ENCODE data around the gene MMP27.

Gene MMP27, protein sequence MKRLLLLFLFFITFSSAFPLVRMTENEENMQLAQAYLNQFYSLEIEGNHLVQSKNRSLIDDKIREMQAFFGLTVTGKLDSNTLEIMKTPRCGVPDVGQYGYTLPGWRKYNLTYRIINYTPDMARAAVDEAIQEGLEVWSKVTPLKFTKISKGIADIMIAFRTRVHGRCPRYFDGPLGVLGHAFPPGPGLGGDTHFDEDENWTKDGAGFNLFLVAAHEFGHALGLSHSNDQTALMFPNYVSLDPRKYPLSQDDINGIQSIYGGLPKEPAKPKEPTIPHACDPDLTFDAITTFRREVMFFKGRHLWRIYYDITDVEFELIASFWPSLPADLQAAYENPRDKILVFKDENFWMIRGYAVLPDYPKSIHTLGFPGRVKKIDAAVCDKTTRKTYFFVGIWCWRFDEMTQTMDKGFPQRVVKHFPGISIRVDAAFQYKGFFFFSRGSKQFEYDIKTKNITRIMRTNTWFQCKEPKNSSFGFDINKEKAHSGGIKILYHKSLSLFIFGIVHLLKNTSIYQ
- long read RNA-seq = 0 reads

DNA sequence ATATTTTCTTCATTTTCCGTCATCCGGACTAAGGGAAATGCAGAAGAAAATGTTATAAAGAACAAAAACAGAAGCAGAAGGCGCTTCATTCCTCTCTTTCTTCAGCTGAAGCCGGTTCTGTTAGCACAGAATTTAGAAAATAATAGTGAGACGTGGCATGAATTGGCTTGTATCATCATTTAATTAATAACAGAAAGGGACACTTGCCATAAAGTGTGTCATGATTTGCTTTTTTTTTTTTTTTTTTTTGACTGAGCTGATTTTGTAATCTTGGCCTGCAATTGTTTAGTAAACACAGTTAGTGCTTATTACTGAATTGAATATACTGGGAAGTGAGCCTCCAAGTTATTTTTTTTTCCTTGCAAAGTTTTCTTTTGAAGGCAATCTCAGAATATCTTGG, at the start of gene MMP27:
MMP27 (minus strand) TSS at position 144 of the 400 bp plus-strand sequence; CDS start at position 89, 55 bp downstream.
- DNase-seq (ENCODE audit: low read depth in 1 of 2, low spot score in 1 of 2) = no peak
- no peak for TF ChIP-seq SPI1 (IDR thresholded peaks at IDR 0.05; ENCODE audit: borderline replicate concordance, low read depth)
- no peak for TF ChIP-seq CTCF (IDR thresholded peaks at IDR 0.05; ENCODE audit: insufficient read depth, low read length)
- no peak for TF ChIP-seq POLR2AphosphoS5 (IDR thresholded peaks at IDR 0.05; ENCODE audit: low read depth)
- TF ChIP-seq GABPA (IDR thresholded peaks at IDR 0.05; ENCODE audit: low read depth) = no peak
- TF ChIP-seq, protein P1, sequence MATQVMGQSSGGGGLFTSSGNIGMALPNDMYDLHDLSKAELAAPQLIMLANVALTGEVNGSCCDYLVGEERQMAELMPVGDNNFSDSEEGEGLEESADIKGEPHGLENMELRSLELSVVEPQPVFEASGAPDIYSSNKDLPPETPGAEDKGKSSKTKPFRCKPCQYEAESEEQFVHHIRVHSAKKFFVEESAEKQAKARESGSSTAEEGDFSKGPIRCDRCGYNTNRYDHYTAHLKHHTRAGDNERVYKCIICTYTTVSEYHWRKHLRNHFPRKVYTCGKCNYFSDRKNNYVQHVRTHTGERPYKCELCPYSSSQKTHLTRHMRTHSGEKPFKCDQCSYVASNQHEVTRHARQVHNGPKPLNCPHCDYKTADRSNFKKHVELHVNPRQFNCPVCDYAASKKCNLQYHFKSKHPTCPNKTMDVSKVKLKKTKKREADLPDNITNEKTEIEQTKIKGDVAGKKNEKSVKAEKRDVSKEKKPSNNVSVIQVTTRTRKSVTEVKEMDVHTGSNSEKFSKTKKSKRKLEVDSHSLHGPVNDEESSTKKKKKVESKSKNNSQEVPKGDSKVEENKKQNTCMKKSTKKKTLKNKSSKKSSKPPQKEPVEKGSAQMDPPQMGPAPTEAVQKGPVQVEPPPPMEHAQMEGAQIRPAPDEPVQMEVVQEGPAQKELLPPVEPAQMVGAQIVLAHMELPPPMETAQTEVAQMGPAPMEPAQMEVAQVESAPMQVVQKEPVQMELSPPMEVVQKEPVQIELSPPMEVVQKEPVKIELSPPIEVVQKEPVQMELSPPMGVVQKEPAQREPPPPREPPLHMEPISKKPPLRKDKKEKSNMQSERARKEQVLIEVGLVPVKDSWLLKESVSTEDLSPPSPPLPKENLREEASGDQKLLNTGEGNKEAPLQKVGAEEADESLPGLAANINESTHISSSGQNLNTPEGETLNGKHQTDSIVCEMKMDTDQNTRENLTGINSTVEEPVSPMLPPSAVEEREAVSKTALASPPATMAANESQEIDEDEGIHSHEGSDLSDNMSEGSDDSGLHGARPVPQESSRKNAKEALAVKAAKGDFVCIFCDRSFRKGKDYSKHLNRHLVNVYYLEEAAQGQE (IDR thresholded peaks at IDR 0.05; ENCODE audit: insufficient replicate concordance, low read depth) = no peak
- Histone ChIP-seq H3K4me3 (replicated peaks; ENCODE audit: insufficient read depth, low read length) (no peak within 1 kb of the TSS), H3K27ac (replicated peaks) (no peak within 1 kb of the TSS), H3K27me3 (ENCODE audit: insufficient read depth, poor library complexity, severe bottlenecking) (no peaks in the 10 kb centered on the region)

GRCh38 chr11:102753267-102753666, 47.7 kb upstream of the MMP27 start:
- TF ChIP-seq GABPA (IDR thresholded peaks at IDR 0.05; ENCODE audit: low read depth) (no peak), POLR2AphosphoS5 (IDR thresholded peaks at IDR 0.05; ENCODE audit: low read depth) (no peak), SPI1 (IDR thresholded peaks at IDR 0.05; ENCODE audit: borderline replicate concordance, low read depth) (no peak), CTCF (IDR thresholded peaks at IDR 0.05; ENCODE audit: insufficient read depth, low read length) (no peak)
- TF ChIP-seq, protein P1 (IDR thresholded peaks at IDR 0.05; ENCODE audit: insufficient replicate concordance, low read depth) = no peak
- no peak overlapping the region for H3K27ac ChIP-seq (replicated peaks)
- peaks cover 6% of the 10 kb centered on the region for H3K27me3 ChIP-seq (ENCODE audit: insufficient read depth, poor library complexity, severe bottlenecking)
- no peak for DNase-seq (ENCODE audit: low read depth in 1 of 2, low spot score in 1 of 2)
- H3K4me3 ChIP-seq (replicated peaks; ENCODE audit: insufficient read depth, low read length) = no peak overlapping the region

- no peak for DNase-seq (ENCODE audit: low read depth in 1 of 2, low spot score in 1 of 2)
- Histone ChIP-seq H3K4me3 (replicated peaks; ENCODE audit: insufficient read depth, low read length) (no peak overlapping the region), H3K27ac (replicated peaks) (no peak overlapping the region), H3K27me3 (ENCODE audit: insufficient read depth, poor library complexity, severe bottlenecking) (peaks cover 6% of the 10 kb centered on the region)
- TF ChIP-seq CTCF (IDR thresholded peaks at IDR 0.05; ENCODE audit: insufficient read depth, low read length) (no peak), GABPA (IDR thresholded peaks at IDR 0.05; ENCODE audit: low read depth) (no peak)
Measured at GRCh38 chr11:102751673-102752072, 46.1 kb upstream of the MMP27 start.

Measured in HL-60 (cell line).